HFFc6 (cell line): ENCODE data around the gene TENM3. TPM values are rescaled to one million over a fixed set of nuclear protein-coding genes. Genes with fewer than 3 reads are reported as not detected.

Source experiments
- DNase-seq: peaks from one replicate; pipeline ENCODE4 v3.0.0-alpha.2; 2018
- H3K27ac Mint-ChIP-seq: 2 replicates; pipeline ENCODE4 v1.8.0; 2020; ENCODE audit warnings: mild to moderate bottlenecking, mixed read lengths
- H3K27me3 Mint-ChIP-seq: 2 replicates; pipeline ENCODE4 v1.8.0; 2021; ENCODE audit warnings: mild to moderate bottlenecking, moderate library complexity, mixed read lengths; ENCODE audit not compliant: insufficient read depth
- H3K36me3 Mint-ChIP-seq: 2 replicates; pipeline ENCODE4 v1.8.0; 2021; ENCODE audit warnings: low read depth, mixed read lengths
- H3K4me1 Mint-ChIP-seq: 2 replicates; pipeline ENCODE4 v1.8.0; 2020; ENCODE audit warnings: low read depth, mixed read lengths
- H3K4me3 Mint-ChIP-seq: 2 replicates; pipeline ENCODE4 v1.8.0; 2020; ENCODE audit warnings: mild to moderate bottlenecking, moderate library complexity, mixed read lengths
- H3K9me3 Mint-ChIP-seq: 2 replicates; pipeline ENCODE4 v1.8.0; 2020; ENCODE audit warnings: mild to moderate bottlenecking, mixed read lengths
- CTCF ChIP-seq: fragments of 200-600 bp; sonication (generic); IDR thresholded peaks from 2 replicates; pipeline ENCODE4 v1.5.0; 2021; ENCODE audit warnings: antibody characterized with exemption, mild to moderate bottlenecking
- total RNA-seq, 6 experiments: library from RNA; stranded (reverse); fragmentation: NEBNext Ultra II Directional; extraction: Animal tissue kit (Norgen Biotek cat#: 25700); gene quantifications; 2 replicates in 1 of 6; 3 replicates in 5 of 6; pipeline ENCODE4 v1.2.3, GENCODE V29; 2021

The TENM3 gene
- total RNA-seq, 6 experiments from 2014 or later, result 31.1 to 52.1 (median 42.0) TPM

DNA sequence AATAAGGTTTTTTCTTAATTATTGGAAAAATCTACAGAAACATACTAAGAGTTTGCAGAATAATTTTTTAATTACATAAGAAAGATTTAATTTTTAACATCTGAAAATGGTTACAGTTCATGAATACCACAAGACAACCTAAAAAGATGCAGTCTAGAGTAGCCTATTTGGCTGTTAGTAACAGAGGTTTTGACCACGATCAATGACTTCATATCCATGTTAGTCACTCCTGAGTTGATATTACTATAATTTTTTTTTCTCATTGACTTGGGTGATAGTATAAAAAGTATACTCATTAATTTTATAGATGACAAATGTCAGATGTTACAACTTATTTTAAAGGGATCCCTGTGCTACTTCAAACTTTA, 401.5 kb downstream of the TENM3 start:
- Mint-ChIP-seq H3K27ac (peak overlapping the region; percentile 95), H3K4me3 (no peak overlapping the region), H3K27me3 (no peaks in the 10 kb centered on the region; the same call in 1 of the 2 replicates), H3K36me3 (peaks cover 33% of the 10 kb centered on the region), H3K9me3 (peaks cover 21% of the 10 kb centered on the region), H3K4me1 (peaks cover 46% of the 10 kb centered on the region)
- no peak for TF ChIP-seq CTCF
- DNase-seq, result peak; percentile 55

GRCh38 chr4:182645511-182645910, 402.3 kb downstream of the TENM3 start:
- DNase-seq, result no peak
- Mint-ChIP-seq H3K4me3 (no peak overlapping the region), H3K9me3 (peaks cover 21% of the 10 kb centered on the region), H3K27me3 (no peaks in the 10 kb centered on the region; the same call in 1 of the 2 replicates), H3K4me1 (peaks cover 54% of the 10 kb centered on the region), H3K27ac (peak overlapping the region; percentile 33; the same call in 1 of the 2 replicates), H3K36me3 (peaks cover 37% of the 10 kb centered on the region)
- no peak for TF ChIP-seq CTCF

DNA sequence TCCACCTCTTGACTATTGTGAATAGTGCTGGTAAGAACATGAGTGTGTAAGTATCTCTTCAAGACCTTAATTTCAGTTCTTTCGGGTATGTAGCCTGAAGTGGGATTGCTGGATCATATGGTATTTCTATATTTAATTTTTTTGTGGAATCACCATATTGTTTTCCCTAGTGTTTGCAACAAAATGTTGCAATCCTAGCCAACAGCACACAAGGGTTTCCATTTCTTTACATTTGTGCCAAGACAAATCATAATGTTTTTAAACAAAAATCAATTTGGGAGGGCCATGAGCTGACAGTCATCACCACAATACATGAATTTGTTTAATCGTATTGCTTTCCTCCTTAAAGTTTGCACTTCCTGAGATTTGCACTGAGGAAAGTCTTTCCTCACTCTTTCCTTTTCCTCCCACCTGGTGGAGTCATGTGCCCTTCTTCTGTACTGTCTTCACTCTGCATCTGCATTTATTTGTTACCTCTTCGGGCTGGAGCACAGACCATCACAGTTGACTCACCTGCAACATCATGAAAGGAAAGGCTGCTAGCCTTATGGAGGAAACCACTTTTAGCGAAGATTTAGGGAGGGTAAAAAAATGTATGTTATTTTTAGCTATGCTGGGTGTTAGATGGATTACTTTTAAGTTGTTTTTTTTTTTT, 404.6 kb downstream of the TENM3 start:
- Mint-ChIP-seq H3K27ac (no peak overlapping the region), H3K9me3 (peaks cover 21% of the 10 kb centered on the region), H3K36me3 (peaks cover 39% of the 10 kb centered on the region), H3K4me1 (peaks cover 50% of the 10 kb centered on the region), H3K4me3 (no peak overlapping the region), H3K27me3 (no peaks in the 10 kb centered on the region; the same call in 1 of the 2 replicates)
- no peak for TF ChIP-seq CTCF
- DNase-seq, result no peak

DNA sequence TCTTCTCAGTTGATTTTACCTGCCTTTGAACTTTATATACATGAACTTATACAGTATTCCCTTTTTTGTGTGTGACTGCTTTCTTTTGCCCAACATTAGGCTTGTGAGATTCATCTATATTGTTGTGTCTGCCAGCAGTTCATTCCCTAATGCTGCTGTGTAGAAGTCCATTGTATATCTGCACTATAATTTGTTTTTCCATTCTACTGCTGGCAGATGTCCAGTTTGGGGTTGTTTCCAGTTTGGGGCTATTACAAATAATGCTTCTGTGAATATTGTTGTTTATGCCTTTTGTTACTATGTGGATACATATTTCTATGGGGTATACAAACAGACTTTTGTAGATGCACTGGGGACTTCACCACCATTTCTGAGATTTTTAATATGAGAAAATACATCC, 405.6 kb downstream of the TENM3 start:
- peaks cover 21% of the 10 kb centered on the region for H3K9me3 Mint-ChIP-seq
- H3K27ac Mint-ChIP-seq, result no peak overlapping the region; the same call in 1 of the 2 replicates
- DNase-seq, result no peak
- H3K36me3 Mint-ChIP-seq, result peaks cover 39% of the 10 kb centered on the region
- H3K4me3 Mint-ChIP-seq, result no peak overlapping the region
- no peaks in the 10 kb centered on the region; the same call in 1 of the 2 replicates for H3K27me3 Mint-ChIP-seq
- peaks cover 45% of the 10 kb centered on the region for H3K4me1 Mint-ChIP-seq
- TF ChIP-seq CTCF, result no peak

GRCh38 chr4:182649698-182650477, 406.7 kb downstream of the TENM3 start:
- H3K4me3 Mint-ChIP-seq, result no peak overlapping the region
- DNase-seq, result peak; percentile 15
- TF ChIP-seq CTCF, result peak; percentile 31; the same call in 1 of the 2 replicates
- peaks cover 37% of the 10 kb centered on the region for H3K4me1 Mint-ChIP-seq
- peaks cover 21% of the 10 kb centered on the region for H3K9me3 Mint-ChIP-seq
- peak overlapping the region; percentile 54 for H3K27ac Mint-ChIP-seq
- peaks cover 38% of the 10 kb centered on the region for H3K36me3 Mint-ChIP-seq
- no peaks in the 10 kb centered on the region; the same call in 1 of the 2 replicates for H3K27me3 Mint-ChIP-seq
